ENCODE measurements around the gene SEMA7A.

Gene SEMA7A

GRCh38 chr15:74428970-74429780 lies 4.6 kb downstream of the SEMA7A start:
- DNase-seq: no peak

GRCh38 chr15:74428442-74428787 lies 5.3 kb downstream of the SEMA7A start:
- DNase-seq: no peak

- DNase-seq: no peak
Observed at GRCh38 chr15:74427607-74428441, 5.9 kb downstream of the SEMA7A start.

- DNase-seq: no peak
Observed at GRCh38 chr15:74426404-74427281, 7.1 kb downstream of the SEMA7A start.

- DNase-seq: no peak
Observed at GRCh38 chr15:74425630-74426029, 8.1 kb downstream of the SEMA7A start.

- no peak for DNase-seq
Observed at GRCh38 chr15:74424901-74425528, 8.7 kb downstream of the SEMA7A start.

GRCh38 chr15:74423431-74424257 lies 10.1 kb downstream of the SEMA7A start:
- no peak for DNase-seq

- DNase-seq: no peak
Observed at GRCh38 chr15:74422652-74423430, 10.9 kb downstream of the SEMA7A start.

GRCh38 chr15:74422265-74422651 lies 11.5 kb downstream of the SEMA7A start:
- DNase-seq: no peak

GRCh38 chr15:74421302-74422245 lies 12.2 kb downstream of the SEMA7A start:
- no peak for DNase-seq

- DNase-seq: no peak
Observed at GRCh38 chr15:74420193-74420905, 13.4 kb downstream of the SEMA7A start.

- DNase-seq: no peak
Observed at GRCh38 chr15:74419432-74419831, 14.3 kb downstream of the SEMA7A start.

- no peak for DNase-seq
Observed at GRCh38 chr15:74418575-74419338, 15.0 kb downstream of the SEMA7A start.

GRCh38 chr15:74417670-74418069 lies 16.1 kb downstream of the SEMA7A start:
- no peak for DNase-seq

GRCh38 chr15:74417225-74417624 lies 16.5 kb downstream of the SEMA7A start:
- no peak for DNase-seq

- no peak for DNase-seq
Observed at GRCh38 chr15:74415966-74416916, 17.5 kb downstream of the SEMA7A start.

All from NCI-H1930 (cell line).